Body of pancreas (tissue), 4 donors: Measurements from ENCODE around the gene NAIF1.

Experiments used
- CTCF ChIP-seq, 7 experiments: fragments of 450-650 bp in 4 of 7; fragments of 200-600 bp in 3 of 7; sonication (generic) in 3 of 7; IDR thresholded peaks; one replicate each; pipeline ENCODE4 v1.5.1; 2016 to 2019; ENCODE audit warnings: antibody characterized with exemption in 7 of 7
- POLR2A ChIP-seq, 3 donors: fragments of 450-650 bp; IDR thresholded peaks; one replicate each; pipeline ENCODE4 v1.6.1; 2016; ENCODE audit warnings: antibody characterized with exemption in 3 of 3, mild to moderate bottlenecking in 2 of 3

DNA sequence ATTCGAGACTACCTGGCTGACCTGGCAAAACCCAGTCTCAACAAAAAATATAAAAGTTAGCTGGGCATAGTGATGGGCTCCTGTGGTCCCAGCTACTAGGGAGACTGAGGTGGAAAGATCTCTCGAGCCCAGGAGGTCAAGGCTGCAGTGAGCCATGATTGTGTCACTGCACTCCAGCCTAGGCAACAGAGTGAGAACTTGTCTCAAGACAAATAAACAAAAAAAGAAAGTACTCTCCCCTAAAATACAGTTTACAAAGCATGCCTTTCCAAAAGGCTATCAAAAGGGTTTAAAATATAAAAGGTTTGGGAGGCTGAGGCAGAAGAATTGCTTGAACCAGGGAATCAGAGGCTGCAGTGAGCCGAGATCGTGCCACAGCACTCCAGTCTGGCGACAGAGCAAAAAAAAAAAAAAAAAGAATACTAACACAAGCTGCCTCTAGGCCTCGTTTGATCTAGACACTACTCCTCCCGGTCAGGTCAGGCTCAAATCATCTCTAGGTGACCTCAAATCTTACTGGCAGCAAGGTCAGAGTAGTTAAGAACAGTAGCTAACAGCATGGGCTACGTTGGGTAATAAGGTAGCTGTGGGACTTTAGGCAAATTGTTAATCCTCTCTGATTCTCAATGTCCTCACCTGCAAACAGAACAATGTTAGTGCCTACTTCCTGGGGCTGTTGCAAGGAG is 9.3 kb downstream of the NAIF1 start:
- TF ChIP-seq CTCF (IDR thresholded peaks at IDR 0.05) = no peak
- TF ChIP-seq POLR2A (IDR thresholded peaks at IDR 0.05) = no peak
